ENCODE results near the gene HCN3.

HCN3 gene

DNA sequence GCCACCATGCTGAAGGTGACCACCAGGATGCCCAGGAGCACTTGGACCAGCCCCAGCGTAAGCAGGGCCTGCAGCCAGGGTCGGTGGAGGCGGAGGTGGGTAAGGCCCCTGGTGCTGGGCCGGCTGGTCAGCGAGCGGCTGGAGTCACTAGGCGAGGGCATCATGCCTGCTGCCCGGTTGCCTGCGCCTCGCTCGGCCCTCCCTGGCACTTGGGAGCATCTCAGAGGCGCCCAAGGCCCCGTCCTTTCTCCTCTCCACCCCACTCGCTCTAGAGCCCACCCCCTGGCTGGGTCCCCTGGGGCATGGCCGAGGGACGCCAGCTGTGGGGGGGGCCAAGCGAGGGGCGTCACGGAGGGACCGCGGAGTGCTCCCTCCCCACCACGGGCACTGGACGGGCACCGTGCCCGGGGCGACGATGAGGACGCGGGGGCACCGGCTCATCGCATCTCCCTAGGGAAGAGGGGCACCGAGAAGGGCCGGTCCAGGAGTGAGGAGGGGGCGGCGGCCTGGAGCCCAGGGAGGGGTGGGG is 22.5 kb upstream of the HCN3 start:
- no peak for DNase-seq

DNA sequence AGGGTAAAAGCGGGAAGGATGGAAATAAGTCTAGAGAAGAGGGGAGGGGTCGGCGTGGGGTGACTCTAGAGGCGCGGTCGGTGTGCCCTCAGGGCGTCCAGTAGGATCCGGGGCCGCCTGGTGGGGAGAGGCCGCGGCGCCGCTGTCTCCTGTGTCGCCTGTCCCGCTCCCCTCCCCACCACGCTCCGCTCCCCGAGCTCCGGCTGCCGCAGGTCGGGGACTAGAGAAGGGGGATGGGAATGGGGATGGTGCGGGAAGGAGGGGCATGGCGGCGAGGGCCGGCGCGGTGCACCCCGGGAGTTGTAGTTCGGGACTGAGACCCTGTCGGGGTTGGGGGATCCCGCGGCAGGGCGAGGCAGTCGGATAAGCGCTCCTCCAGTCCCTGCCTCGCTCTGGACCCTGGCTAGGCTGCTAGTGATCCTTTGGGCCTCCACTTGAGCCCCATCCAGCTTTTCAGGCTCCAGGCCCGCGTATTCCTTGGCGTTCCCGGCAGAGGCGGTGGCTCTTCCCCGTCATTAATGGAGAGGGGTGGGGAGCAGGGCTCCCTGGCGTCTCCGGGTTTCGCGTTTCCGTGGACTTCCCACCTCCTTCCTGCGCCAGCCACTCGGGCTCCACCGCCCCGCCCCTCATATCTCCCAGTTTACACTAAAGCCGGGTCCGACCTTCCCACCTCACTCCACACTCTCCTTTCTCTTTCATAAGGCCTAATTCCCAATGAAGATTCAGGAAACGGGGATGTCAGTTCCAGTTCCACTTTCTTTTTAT is 21.8 kb upstream of the HCN3 start, which contains the start of gene ENTREP3:
Gene ENTREP3 (minus strand): TSS at position 241 of the 765 bp plus-strand sequence. CDS start 606 bp downstream, outside the sequence.
- peak; percentile 46 to 73 for DNase-seq

DNA sequence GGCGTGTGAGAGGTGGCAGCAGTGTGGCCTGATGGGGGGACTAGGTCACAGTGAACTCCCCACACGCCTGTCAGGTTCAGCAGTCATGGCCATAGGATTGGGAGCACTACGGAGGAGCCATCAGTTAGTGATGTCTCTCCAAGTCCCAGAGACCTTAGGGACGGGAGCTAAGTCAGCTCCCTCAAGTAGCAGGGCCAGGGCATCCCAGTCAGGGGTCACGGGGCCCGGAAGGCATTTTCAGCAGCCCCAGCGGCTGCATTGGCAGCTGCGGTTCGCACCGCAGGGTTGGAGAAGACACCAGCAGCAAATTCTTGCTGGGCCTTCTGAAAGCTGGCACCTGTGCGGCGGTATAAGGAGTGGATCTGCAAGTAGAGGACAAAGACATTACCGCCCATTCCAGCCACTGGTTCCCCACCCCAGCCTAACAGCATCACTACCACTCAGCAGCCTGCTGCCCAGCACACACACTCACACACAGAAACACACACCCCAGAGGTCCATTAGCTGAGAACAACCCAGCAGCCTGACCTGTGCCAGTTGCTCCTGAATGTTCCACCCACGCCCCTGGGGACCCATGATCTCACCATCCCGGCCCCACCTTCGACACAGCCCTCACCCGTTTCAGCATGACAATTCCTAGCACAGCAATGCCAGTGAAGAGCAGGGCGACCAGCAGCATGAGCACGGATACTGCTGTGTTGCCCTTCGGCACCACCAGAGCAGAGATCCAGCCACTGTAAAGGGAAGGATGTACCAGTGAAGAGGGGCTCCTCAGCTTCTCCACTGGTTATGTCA is 21.0 kb upstream of the HCN3 start:
- no peak for DNase-seq

DNA sequence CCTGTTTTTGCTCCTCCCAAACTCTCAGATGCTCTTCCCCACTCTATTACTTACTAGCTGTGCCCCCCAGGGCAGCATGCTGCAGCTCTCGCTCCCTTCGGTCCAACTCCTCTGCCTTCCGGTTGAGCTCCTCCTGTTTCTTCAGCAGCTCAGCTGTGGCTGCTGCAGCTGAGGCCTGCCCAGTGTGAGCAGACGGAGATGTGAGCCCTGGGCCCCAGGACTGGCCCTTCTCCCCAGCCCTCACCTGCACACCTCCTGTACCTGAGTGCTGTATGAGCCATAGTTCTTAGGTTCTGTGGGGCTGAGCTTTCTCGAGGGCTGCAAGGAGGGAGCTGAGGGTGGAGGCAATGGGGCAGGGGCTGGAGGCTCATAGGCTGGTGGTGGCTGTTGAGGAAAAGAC is 17.0 kb upstream of the HCN3 start:
- DNase-seq, result no peak

DNA sequence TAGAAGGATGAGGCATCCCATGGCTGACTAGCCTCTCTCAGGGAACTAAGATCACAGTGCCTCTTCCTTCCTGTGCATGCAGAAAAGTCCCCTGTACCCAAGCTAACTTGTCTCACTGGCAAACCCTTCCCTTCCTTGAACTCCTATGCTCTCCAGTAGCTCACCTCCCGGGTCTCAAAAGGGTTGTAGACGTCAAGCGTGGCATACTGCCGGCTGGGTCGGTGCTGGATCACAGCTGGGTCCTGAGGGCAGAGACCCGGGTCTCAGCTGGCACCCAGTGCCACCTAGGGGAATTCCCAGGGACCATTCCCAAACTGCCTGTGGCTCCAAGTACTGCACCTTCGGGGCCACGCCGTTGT is 15.8 kb upstream of the HCN3 start:
- no peak for DNase-seq

DNA sequence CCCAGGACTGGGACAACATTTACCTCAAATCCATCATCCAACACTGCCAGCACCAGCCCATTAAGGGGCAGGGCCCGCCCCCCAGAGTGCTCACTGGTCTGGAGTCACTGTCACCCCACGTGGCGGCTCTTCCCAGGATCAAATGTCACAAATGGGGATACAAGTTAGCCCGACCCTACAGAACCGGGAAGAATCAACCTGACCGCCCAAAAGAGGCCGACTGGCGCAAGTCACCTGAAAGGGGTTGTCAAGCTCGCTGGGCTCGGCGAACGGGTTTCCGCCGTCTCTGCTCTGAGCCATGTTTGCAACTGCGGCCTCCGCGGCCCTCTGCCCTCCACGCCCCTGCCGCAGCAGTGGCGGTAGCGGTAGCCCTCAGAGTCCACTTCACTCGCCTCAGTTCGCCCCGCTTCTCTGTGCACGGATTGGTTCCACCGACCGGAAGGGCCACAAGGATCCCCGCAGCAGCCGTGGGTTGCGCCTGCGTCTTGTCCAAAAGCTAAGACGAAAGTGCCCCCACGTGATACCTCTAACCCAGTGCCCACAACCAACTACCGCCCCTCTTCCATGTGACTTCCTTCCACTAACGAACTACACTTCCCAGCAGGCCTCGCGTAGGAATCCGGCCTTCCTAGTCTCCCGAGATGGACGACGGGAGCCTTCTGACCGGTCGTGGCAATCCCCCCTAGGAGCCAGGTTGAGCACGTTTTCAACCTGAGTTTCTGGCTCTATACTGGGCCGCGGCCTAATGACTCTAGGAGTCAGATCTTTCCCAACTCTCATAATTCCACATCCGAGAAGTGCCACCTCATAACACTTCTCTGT is 15.2 kb upstream of the HCN3 start, which contains the start of gene SCAMP3:
Gene SCAMP3 (minus strand): TSS at position 509 of the 822 bp plus-strand sequence. CDS start 209 bp downstream, at position 300.
- DNase-seq, result peak; percentile 70 to 88

DNA sequence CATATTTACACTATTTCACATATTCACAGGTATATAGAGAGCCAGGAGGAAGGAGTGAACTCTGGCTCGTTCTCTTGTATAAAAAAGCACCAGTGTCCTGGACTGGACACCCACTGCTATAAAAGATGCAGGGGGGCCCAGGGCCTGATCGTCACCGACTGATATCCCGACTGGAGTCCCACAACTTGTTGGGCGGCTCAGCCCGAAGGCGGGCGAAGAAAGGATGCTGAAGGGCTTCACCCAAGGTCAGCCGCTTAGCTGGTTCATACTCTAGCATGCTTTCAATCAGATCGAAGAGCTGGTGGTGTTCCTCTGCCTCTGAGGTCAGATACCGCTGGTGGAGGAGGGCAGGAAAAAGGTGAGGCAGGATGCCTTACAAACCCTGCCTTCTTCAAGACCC is 14.2 kb upstream of the HCN3 start:
- no peak for DNase-seq

DNA sequence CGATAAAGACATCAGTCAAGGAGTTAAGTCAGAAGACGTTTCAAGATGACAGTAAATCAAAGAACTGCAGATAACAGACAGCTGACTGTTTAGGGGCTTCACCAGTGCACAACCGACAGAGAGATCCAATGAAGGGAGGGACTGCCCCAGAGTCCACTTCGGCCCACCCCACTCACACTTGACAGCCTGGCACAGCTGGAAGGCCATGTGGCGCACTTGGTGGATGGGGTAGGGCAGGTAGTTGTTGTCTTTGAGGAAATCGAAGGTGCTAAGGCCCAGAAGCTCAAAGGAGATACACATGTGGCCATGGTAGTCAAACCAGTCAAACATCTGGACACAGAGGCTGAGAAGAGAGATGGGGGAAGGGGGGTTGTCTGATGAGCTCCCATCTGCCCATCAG is 10.7 kb upstream of the HCN3 start:
- no peak for DNase-seq

DNA sequence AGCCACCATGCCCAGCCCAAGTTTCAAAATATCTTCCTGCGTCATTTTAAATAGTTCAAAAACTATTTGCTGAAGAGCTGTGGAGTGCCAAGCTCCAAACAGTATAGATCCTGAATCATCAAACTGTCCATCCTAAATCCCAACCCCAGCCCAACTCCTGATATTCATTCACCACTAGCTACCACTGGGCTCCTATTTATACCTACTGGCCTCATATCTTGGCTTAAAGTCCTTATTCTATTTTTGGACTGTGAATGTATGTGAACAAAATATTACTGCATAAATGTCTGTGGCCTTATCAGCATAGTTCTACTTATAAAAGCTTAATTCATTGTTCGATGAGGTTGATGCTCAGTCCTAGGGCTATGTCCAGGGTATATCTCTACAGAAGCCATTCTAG is 9.9 kb upstream of the HCN3 start:
- DNase-seq, result no peak

DNA sequence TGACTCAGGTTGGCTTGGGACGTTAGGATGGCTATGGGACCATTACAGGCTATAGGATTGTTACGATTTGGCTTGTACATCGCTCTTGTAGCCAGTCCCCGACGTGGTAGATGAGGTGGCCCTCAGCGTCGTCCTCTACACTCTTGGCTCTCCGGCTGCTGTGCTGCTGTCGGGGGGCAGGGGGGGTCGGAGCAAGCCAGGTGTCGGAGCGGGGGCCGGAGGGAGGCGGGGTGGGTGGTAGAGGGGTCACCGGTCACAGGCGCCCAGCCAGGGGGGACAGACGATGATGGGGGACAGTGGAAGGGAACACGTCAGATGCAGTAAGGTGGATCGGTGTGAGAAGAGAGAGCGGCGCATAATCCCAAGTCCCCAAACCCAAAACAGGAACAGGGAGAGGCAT is 8.6 kb upstream of the HCN3 start:
- DNase-seq, result no peak

DNA sequence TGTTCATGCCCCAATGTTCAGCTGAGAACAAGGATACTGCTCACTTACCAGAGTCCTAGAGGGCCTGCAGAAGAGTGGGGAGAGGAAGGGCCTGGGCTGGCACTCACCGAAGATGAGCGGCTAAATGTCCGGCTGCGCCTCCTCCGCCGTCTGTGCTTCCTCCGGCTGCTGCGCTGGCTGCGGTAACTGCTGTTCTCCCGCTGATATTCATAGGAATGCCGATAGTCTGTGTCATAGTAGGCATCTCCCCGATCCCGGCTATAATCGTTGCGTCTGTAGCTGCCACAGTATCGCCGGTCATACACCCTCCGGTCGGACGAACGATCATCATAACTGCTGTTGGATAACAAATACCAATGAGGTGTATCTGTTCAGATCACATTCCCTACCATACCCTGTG is 7.9 kb upstream of the HCN3 start:
- no peak for DNase-seq

DNA sequence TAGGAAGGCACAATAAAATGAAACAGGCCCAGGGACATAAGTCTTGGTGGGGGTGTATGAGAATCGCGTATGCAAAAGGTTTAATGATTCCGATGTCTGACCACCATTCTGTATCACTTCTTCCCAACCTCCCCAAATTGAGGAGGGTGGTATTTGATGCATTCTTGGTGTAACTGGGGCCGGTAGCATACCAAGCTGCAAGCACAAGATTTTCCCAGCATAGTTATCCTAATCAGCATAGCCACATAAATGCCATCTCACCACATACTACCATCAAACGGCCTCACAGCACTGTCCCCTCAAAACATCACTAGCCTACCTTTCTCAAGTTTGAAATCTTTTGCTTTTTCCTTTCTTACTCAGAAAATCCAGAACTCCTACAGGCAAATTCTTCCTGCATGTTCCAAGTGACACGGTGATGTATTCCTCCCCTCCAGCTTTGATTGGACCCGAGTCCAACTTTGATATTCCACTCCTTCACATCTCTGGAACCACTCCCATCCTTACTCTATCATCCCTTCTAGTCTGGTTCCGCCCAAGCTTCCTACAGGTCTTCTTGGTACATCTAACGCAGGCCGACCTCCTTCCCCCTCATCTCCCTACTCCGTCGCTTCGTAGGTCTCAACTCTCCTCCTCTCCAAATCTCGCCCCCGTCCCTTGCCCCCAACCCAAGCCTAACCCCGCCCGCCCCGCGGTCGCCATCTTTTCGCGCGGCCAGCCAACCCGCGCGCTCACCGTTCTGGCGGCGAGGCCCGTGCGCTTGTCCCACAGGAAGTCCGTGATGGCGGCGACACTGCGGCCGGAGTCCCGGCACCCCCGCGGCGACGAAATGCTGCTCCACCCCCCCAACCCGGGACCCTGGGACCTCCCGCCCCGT is 4.6 kb upstream of the HCN3 start:
- no peak for DNase-seq

DNA sequence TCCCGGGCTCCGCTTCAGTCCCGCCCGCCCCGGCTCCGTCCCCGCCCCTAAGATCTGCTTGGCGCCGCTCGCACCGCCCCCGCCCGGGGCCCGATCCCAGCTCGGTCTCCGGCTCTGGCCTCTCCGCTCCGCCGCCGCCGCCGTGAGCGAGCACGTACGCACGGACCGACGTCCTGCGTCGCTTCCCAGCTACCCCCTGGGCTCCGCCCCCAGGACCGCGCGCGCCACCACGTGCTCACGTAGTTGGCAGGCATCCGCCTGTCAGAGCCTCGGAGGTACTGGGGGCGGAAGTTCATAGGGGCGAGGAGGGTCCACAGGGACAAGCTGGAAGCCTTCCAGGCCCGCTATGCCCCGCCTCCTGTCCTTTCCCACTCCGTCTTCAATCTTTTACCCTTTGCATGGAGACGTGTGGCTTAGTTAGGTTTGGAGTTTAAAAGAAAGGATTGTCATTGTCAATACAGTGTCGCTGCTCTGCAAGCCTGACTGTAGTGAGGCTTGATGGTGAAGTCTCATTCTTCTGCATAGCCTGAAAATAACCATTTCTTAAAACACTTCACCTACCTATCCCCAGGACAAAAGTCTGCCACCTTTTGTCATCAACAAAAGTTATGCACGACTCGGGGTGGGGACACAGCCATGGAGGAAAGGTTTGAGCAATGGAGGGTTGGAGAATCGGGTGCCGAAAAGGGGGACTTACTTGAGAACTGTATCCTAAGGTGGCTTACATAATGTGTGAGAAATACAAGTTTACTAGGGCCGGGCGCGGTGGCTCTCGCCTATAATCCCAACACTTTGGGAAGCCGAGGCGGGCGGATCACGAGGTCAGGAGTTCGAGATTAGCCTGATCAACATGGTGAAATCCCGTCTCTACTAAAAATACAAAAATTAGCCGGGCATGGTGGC is 3.7 kb upstream of the HCN3 start, which contains the start of gene CLK2:
Gene CLK2 (minus strand): TSS at position 162 of the 903 bp plus-strand sequence. CDS start 2,527 bp downstream, outside the sequence.
- DNase-seq, result peak; percentile 84 to 86

DNA sequence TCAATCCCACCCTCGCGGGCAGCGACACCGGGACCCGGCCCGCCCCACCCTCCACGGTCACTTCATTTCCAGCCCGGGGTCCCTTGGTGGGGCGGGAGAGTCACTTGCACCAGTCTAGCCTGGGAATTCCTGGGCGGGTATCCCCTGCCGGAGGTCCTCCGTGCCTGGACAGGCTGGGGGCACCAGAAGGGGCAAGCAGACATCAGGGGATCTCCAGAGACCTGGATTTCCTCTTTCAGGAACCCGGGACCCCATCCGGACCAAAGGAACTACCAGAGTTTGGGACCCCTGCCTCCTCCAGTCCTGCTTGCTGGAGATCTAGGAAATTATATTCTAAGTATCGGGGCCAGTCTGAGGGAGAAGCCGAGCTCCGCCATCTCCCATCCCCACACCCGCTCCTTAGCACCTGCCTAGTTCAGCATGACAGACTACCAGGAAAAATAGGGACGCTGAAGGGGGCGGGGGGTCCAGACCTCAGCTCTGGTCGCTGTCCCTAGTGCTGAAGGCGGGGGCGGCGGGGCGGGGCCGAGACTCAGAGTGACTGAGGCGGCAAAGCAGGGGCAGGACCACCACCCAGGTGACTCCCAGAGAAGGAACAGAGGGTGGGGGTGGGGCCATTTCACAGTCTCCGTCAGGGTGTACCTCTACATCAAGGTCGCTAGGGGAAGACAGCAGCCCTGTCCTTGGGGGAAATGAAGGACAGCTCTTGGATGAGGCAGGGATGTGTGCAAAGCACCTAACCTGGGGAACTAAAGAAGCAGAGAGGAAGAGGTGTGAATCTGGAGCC is 832 bp downstream of the HCN3 start:
- DNase-seq, result no peak

DNA sequence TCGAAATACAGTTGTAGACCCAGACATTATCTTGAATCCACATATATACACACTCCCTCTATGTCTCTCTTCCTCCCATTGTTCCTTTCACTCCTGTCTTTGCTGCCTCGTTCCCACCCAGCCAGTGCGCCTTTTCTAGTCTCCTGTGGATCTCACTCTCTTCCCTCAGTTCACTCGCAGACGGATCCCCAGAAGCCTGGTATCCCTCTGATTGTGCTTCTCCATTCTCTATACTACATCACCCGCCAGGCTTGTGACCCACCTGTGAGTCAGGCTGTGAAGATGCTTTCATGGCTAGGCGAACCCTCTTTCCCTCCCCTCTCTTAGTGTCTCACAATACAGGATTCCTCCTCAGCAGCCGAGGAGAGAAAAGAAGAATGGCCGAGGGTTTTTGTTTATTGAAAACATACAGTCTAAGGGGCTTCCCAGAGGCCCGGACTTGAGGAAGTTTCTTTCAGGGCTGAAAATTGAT is 1.5 kb downstream of the HCN3 start:
- DNase-seq, result no peak

DNA sequence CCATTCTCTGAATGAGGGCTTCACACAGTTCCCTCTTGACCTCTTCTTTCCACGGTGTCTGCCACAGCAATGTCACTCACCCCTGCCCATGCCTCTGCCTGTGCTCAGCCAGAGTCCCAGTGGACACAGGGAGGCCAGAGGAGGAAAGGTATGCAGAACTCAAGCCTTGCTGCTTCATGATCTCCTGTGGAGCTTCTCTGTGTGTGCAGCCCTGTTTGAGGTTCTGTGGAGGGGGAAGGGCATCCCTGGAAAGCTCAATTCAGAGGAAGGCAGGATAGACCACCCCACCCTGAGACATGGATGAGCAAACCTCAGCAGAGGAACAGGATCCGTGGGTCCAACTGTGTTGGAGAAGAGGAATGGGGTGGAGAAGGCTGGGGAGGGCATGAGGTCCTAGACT is 2.0 kb downstream of the HCN3 start:
- no peak for DNase-seq

DNA sequence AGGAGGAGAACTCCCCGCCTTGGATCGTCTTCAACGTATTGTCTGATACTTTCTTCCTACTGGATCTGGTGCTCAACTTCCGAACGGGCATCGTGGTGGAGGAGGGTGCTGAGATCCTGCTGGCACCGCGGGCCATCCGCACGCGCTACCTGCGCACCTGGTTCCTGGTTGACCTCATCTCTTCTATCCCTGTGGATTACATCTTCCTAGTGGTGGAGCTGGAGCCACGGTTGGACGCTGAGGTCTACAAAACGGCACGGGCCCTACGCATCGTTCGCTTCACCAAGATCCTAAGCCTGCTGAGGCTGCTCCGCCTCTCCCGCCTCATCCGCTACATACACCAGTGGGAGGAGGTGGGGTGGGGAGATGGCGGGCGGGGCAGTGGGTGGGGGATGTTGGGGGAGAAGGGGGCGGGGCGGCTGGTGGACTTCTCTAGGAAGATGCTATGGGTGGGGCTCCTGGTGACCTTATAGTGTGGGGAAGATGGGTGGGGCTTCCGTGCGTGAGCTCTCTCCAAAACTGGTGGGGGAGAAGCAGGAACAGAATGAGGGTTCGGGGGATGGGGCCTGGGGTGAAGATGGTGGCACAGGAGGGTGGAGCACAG is 5.3 kb downstream of the HCN3 start:
- no peak for DNase-seq

DNA sequence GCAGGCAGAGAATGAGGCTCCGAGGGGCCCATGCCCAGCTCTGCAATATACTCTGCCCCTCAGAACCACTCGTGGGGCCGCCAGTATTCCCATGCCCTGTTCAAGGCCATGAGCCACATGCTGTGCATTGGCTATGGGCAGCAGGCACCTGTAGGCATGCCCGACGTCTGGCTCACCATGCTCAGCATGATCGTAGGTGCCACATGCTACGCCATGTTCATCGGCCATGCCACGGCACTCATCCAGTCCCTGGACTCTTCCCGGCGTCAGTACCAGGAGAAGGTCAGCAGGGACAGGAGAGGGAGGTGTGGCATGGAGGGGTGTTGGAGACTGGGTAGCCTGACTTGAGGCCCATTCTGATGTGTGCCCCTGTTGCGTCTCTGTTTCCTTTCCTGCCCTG is 7.2 kb downstream of the HCN3 start:
- DNase-seq, result no peak

DNA sequence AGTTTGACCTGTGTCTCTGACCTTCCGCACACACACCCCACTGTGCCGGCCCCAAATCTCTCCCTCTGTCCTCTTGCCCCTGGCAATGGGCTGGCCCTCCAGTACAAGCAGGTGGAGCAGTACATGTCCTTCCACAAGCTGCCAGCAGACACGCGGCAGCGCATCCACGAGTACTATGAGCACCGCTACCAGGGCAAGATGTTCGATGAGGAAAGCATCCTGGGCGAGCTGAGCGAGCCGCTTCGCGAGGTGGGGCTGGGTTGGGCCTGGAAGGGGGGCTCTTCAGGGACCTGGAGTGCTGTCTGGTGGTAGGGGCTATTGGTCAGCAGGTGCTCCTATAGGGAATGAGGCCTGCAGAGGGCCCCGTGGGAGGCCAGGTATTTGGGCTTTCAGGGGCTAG is 7.8 kb downstream of the HCN3 start:
- DNase-seq, result no peak
